Neural progenitor cell (in vitro differentiated cells): ENCODE results near the gene SLC35G1. TPM values are rescaled to one million over a fixed set of nuclear protein-coding genes. Genes with fewer than 3 reads are reported as not detected.
A peak's percentile ranks its signal among the peaks of the same experiment; 100 is the strongest.

Source experiments
- DNase-seq: peaks from one replicate; pipeline ENCODE4 v3.0.0-alpha.2; 2016; ENCODE audit warnings: low spot score
- H2AFZ ChIP-seq: fragments of 200-600 bp; sonication (generic); replicated peaks from 2 replicates; pipeline ENCODE4 v1.6.1; 2016; ENCODE audit warnings: antibody characterized with exemption
- H3F3A ChIP-seq: fragments of 200-600 bp; sonication (generic); 2 replicates; pipeline ENCODE4 v1.6.1; 2016; ENCODE audit warnings: antibody characterized with exemption, low read depth
- H3K27ac ChIP-seq: fragments of 200-600 bp; sonication (generic); 2 replicates; pipeline ENCODE4 v1.5.1; 2016; ENCODE audit warnings: mild to moderate bottlenecking
- H3K27me3 ChIP-seq: fragments of 200-600 bp; sonication (generic); 2 replicates; pipeline ENCODE4 v1.6.1; 2016; ENCODE audit warnings: mild to moderate bottlenecking, moderate library complexity
- H3K36me3 ChIP-seq: fragments of 200-600 bp; sonication (generic); 2 replicates; pipeline ENCODE4 v1.5.1; 2016
- H3K4me1 ChIP-seq: fragments of 200-600 bp; sonication (generic); 2 replicates; pipeline ENCODE4 v1.6.1; 2016; ENCODE audit warnings: mixed run types
- H3K4me2 ChIP-seq: fragments of 200-600 bp; sonication (generic); 2 replicates; pipeline ENCODE4 v1.6.1; 2016
- H3K4me3 ChIP-seq: fragments of 200-600 bp; sonication (generic); 2 replicates; pipeline ENCODE4 v1.5.1; 2016
- H3K79me2 ChIP-seq: fragments of 200-600 bp; sonication (generic); 2 replicates; pipeline ENCODE4 v1.6.1; 2016; ENCODE audit warnings: low read depth
- H3K9ac ChIP-seq: fragments of 200-600 bp; sonication (generic); 2 replicates; pipeline ENCODE4 v1.6.1; 2016
- H3K9me3 ChIP-seq: fragments of 200-600 bp; sonication (generic); 2 replicates; pipeline ENCODE4 v1.5.1; 2016; ENCODE audit warnings: low read depth
- H4K20me1 ChIP-seq: fragments of 200-600 bp; sonication (generic); 2 replicates; pipeline ENCODE4 v1.6.1; 2016; ENCODE audit warnings: low read depth
- H3K27ac Mint-ChIP-seq: 3 replicates; pipeline ENCODE4 v1.8.0; 2021; ENCODE audit warnings: mixed read lengths
- H3K27me3 Mint-ChIP-seq: 2 replicates; pipeline ENCODE4 v1.8.0; 2022; ENCODE audit warnings: low read depth, mild to moderate bottlenecking, inconsistent platforms, moderate library complexity, mixed read lengths; ENCODE audit not compliant: insufficient read depth
- H3K36me3 Mint-ChIP-seq: 3 replicates; pipeline ENCODE4 v1.8.0; 2021; ENCODE audit warnings: mixed read lengths
- H3K4me1 Mint-ChIP-seq: 3 replicates; pipeline ENCODE4 v1.8.0; 2021; ENCODE audit warnings: mixed read lengths
- H3K4me3 Mint-ChIP-seq: 3 replicates; pipeline ENCODE4 v1.8.0; 2021; ENCODE audit warnings: mild to moderate bottlenecking, moderate library complexity, mixed read lengths
- H3K9me3 Mint-ChIP-seq: 3 replicates; pipeline ENCODE4 v1.8.0; 2020; ENCODE audit warnings: mixed read lengths
- CTCF ChIP-seq: fragments of 200-600 bp; sonication (generic); IDR thresholded peaks from 2 replicates; pipeline ENCODE4 v1.5.1; 2017; ENCODE audit warnings: antibody characterized with exemption, mild to moderate bottlenecking
- EZH2 ChIP-seq: fragments of 200-600 bp; sonication (generic); IDR thresholded peaks from 2 replicates; pipeline ENCODE4 v1.6.1; 2017; ENCODE audit warnings: antibody characterized with exemption, mild to moderate bottlenecking, moderate library complexity
- EZH2phosphoT487 ChIP-seq: fragments of 200-600 bp; sonication (generic); IDR thresholded peaks from 2 replicates; pipeline ENCODE4 v1.6.1; 2017; ENCODE audit warnings: antibody characterized with exemption
- total RNA-seq: library from RNA; depleted of rRNA; stranded (reverse); fragments of >200 nt; gene quantifications from 2 replicates; pipeline ENCODE4 v1.2.3, GENCODE V29; 2015; ENCODE audit warnings: low replicate concordance

Gene SLC35G1
- total RNA-seq, 1 donor from 2014 or later = 14.6 TPM

- H3K27ac Mint-ChIP-seq = no peak overlapping the region
- Histone ChIP-seq H3K4me1 (no peaks in the 10 kb centered on the region), H3K27ac (no peak overlapping the region), H3F3A (no peaks in the 10 kb centered on the region), H3K9me3 (no peaks in the 10 kb centered on the region), H3K4me3 (no peak overlapping the region), H3K36me3 (no peaks in the 10 kb centered on the region), H3K27me3 (no peaks in the 10 kb centered on the region), H3K79me2 (no peaks in the 10 kb centered on the region), H4K20me1 (no peaks in the 10 kb centered on the region), H2AFZ (no peak overlapping the region), H3K4me2 (no peak overlapping the region), H3K9ac (no peak overlapping the region)
- H3K27me3 Mint-ChIP-seq = no peaks in the 10 kb centered on the region
- H3K36me3 Mint-ChIP-seq = no peaks in the 10 kb centered on the region
- DNase-seq = peak; percentile 21
- TF ChIP-seq CTCF (no peak), EZH2phosphoT487 (no peak), EZH2 (no peak)
- H3K4me1 Mint-ChIP-seq = peaks cover 9% of the 10 kb centered on the region
- no peaks in the 10 kb centered on the region for H3K9me3 Mint-ChIP-seq
- no peak overlapping the region for H3K4me3 Mint-ChIP-seq
Measured at GRCh38 chr10:93947055-93947454, 53.3 kb downstream of the SLC35G1 start.

- Mint-ChIP-seq H3K27ac (no peak overlapping the region), H3K27me3 (no peaks in the 10 kb centered on the region), H3K4me1 (peaks cover 9% of the 10 kb centered on the region), H3K36me3 (no peaks in the 10 kb centered on the region), H3K4me3 (no peak overlapping the region), H3K9me3 (no peaks in the 10 kb centered on the region)
- H3K36me3 ChIP-seq = no peaks in the 10 kb centered on the region
- H3K27me3 ChIP-seq = no peaks in the 10 kb centered on the region
- H3K4me3 ChIP-seq = no peak overlapping the region
- H3K79me2 ChIP-seq = no peaks in the 10 kb centered on the region
- H3K9me3 ChIP-seq = no peaks in the 10 kb centered on the region
- no peak overlapping the region for H3K27ac ChIP-seq
- no peaks in the 10 kb centered on the region for H4K20me1 ChIP-seq
- no peaks in the 10 kb centered on the region for H3K4me1 ChIP-seq
- no peak overlapping the region for H2AFZ ChIP-seq
- DNase-seq = no peak
- H3K4me2 ChIP-seq = no peak overlapping the region
- TF ChIP-seq CTCF (no peak), EZH2phosphoT487 (no peak), EZH2 (no peak)
- no peak overlapping the region for H3K9ac ChIP-seq
- no peaks in the 10 kb centered on the region for H3F3A ChIP-seq
Measured at GRCh38 chr10:93947524-93947923, 53.7 kb downstream of the SLC35G1 start.

GRCh38 chr10:93951905-93952304 is 58.1 kb downstream of the SLC35G1 start:
- H3K27me3 ChIP-seq = no peaks in the 10 kb centered on the region
- H3K9me3 Mint-ChIP-seq = no peaks in the 10 kb centered on the region
- H4K20me1 ChIP-seq = no peaks in the 10 kb centered on the region
- no peak overlapping the region for H2AFZ ChIP-seq
- H3K79me2 ChIP-seq = no peaks in the 10 kb centered on the region
- no peak overlapping the region for H3K4me2 ChIP-seq
- no peaks in the 10 kb centered on the region for H3K9me3 ChIP-seq
- H3K4me3 Mint-ChIP-seq = no peak overlapping the region
- H3K27ac Mint-ChIP-seq = no peak overlapping the region
- no peaks in the 10 kb centered on the region for H3F3A ChIP-seq
- DNase-seq = no peak
- H3K36me3 ChIP-seq = no peaks in the 10 kb centered on the region
- H3K4me3 ChIP-seq = no peak overlapping the region
- H3K36me3 Mint-ChIP-seq = no peaks in the 10 kb centered on the region
- TF ChIP-seq CTCF = no peak
- TF ChIP-seq EZH2 = no peak
- no peak for TF ChIP-seq EZH2phosphoT487
- H3K4me1 ChIP-seq = no peaks in the 10 kb centered on the region
- peaks cover 5% of the 10 kb centered on the region for H3K4me1 Mint-ChIP-seq
- no peak overlapping the region for H3K27ac ChIP-seq
- no peak overlapping the region for H3K9ac ChIP-seq
- H3K27me3 Mint-ChIP-seq = no peaks in the 10 kb centered on the region

Other genes with a start within 250 kb of the SLC35G1 start
- gene FRA10AC1, start 191.4 kb upstream of the SLC35G1 start, total RNA-seq = 15.8 and 31.4 TPM in 2 replicates
- 9.2 and 20.2 TPM in 2 replicates for gene LGI1, start 136.0 kb upstream of the SLC35G1 start, total RNA-seq
- 0.47 and 0.71 TPM in 2 replicates for gene PLCE1, start 100.0 kb downstream of the SLC35G1 start, total RNA-seq